Gastroesophageal sphincter (tissue), 4 donors: ENCODE results near the gene ULK4. TPM values are rescaled to one million over a fixed set of nuclear protein-coding genes. Genes with fewer than 3 reads are reported as not detected.
A peak's percentile ranks its signal among the peaks of the same experiment; 100 is the strongest.
"Not testable (repeated sequence)": the region's sequence is repeated elsewhere in the genome, so short reads cannot be mapped to it uniquely, and the experiment has no call there.

Experiments used
- ATAC-seq: fragments of 150-250 bp; one replicate; pipeline ENCODE4 v1.9.1; 2016; ENCODE audit warnings: mild to moderate bottlenecking, moderate library complexity
- H3K27ac ChIP-seq, 4 donors: fragments of 200-600 bp; sonication (generic) in 3 of 4; 1 replicate in 3 of 4; 2 replicates in 1 of 4; pipeline ENCODE4 v1.5.1; 2016 to 2019
- H3K27me3 ChIP-seq: fragments of 200-600 bp; sonication (generic); one replicate; pipeline ENCODE4 v1.5.1; 2019
- H3K36me3 ChIP-seq, 2 donors: fragments of 200-600 bp; sonication (generic); one replicate each; pipeline ENCODE4 v1.5.1; 2019; ENCODE audit warnings: control low read depth in 1 of 2
- H3K4me1 ChIP-seq, 3 donors: fragments of 200-600 bp; sonication (generic); 1 replicate in 2 of 3; 2 replicates in 1 of 3; pipeline ENCODE4 v1.5.1; 2016 to 2019; ENCODE audit warnings: control low read depth in 2 of 3
- H3K4me3 ChIP-seq, 2 donors: fragments of 200-600 bp; sonication (generic); one replicate each; pipeline ENCODE4 v1.5.1; 2019; ENCODE audit warnings: mild to moderate bottlenecking in 1 of 2, moderate library complexity in 1 of 2
- H3K9me3 ChIP-seq, 3 donors: fragments of 200-600 bp; sonication (generic); one replicate each; pipeline ENCODE4 v1.5.1; 2017 to 2019; ENCODE audit warnings: control low read depth in 2 of 3
- CTCF ChIP-seq, 4 experiments: fragments of 200-600 bp in 2 of 4; fragments of 450-650 bp in 2 of 4; sonication (generic) in 1 of 4; IDR thresholded peaks; one replicate each; pipeline ENCODE4 v1.5.1; 2017 to 2019; ENCODE audit warnings: antibody characterized with exemption in 4 of 4, mild to moderate bottlenecking in 2 of 4, moderate library complexity in 2 of 4
- EP300 ChIP-seq: sonication (generic); formaldehyde crosslinking; IDR thresholded peaks from one replicate; pipeline ENCODE4 v1.6.1; 2017; ENCODE audit warnings: antibody characterized with exemption, mild to moderate bottlenecking
- POLR2A ChIP-seq, 2 donors: fragments of 450-650 bp; IDR thresholded peaks; one replicate each; pipeline ENCODE4 v1.6.1; 2017; ENCODE audit warnings: antibody characterized with exemption in 2 of 2, mild to moderate bottlenecking in 2 of 2, moderate library complexity in 1 of 2
- POLR2AphosphoS5 ChIP-seq: sonication (generic); formaldehyde crosslinking; IDR thresholded peaks from one replicate; pipeline ENCODE4 v1.6.1; 2017; ENCODE audit warnings: antibody characterized with exemption
- WGBS, 2 donors: methylation state at CpG; one replicate each; pipeline ENCODE4 v1.1.5; 2018; ENCODE audit warnings: low coverage in 1 of 2; 5-methylcytosine and 5-hydroxymethylcytosine counted together
- total RNA-seq, 4 donors: library from RNA; depleted of rRNA; stranded (reverse); fragments of >200 nt; gene quantifications; one replicate each; pipeline ENCODE4 v1.1.0, GENCODE V29; 2016

ULK4 gene
- total RNA-seq, 4 donors from 2014 or later: 3.8 to 15.4 (median 8.8) TPM

GRCh38 chr3:41893977-41894376 lies 67.9 kb downstream of the ULK4 start:
- H3K27ac ChIP-seq: no peak overlapping the region
- peaks cover 0 to 6% of the 10 kb centered on the region in 2 donors for H3K36me3 ChIP-seq
- no peaks in the 10 kb centered on the region for H3K9me3 ChIP-seq
- no peak for ATAC-seq
- TF ChIP-seq POLR2AphosphoS5: no peak
- peak; percentile 27 to 57 (median 56) for TF ChIP-seq CTCF (IDR thresholded peaks at IDR 0.05)
- WGBS, 2 donors: 13 to 15% methylated on average over 1 of the region's 1 CpG
- no peaks in the 10 kb centered on the region for H3K4me1 ChIP-seq
- H3K4me3 ChIP-seq: no peak overlapping the region
- H3K27me3 ChIP-seq: no peaks in the 10 kb centered on the region

GRCh38 chr3:41888368-41889076 lies 73.4 kb downstream of the ULK4 start:
- Histone ChIP-seq H3K27me3 (no peaks in the 10 kb centered on the region), H3K36me3 (no peaks in the 10 kb centered on the region), H3K9me3 (no peaks in the 10 kb centered on the region), H3K4me3 (no peak overlapping the region), H3K4me1 (no peaks in the 10 kb centered on the region), H3K27ac (no peak overlapping the region)
- TF ChIP-seq EP300 (no peak), POLR2A (IDR thresholded peaks at IDR 0.05) (no peak), POLR2AphosphoS5 (no peak)
- ATAC-seq: no peak
- WGBS, 2 donors: 0 to 45% methylated on average over 1 to 2 of the region's 3 CpGs

- Histone ChIP-seq H3K27me3 (no peaks in the 10 kb centered on the region), H3K36me3 (no peaks in the 10 kb centered on the region), H3K4me3 (no peak overlapping the region), H3K27ac (no peak overlapping the region), H3K9me3 (no peaks in the 10 kb centered on the region), H3K4me1 (no peaks in the 10 kb centered on the region)
- ATAC-seq: no peak
- TF ChIP-seq EP300 (no peak), CTCF (IDR thresholded peaks at IDR 0.05) (no peak), POLR2A (IDR thresholded peaks at IDR 0.05) (no peak), POLR2AphosphoS5 (no peak)
Observed at GRCh38 chr3:41882956-41883355, 78.9 kb downstream of the ULK4 start.

- peak; percentile 71 to 85 (median 79) for TF ChIP-seq CTCF (IDR thresholded peaks at IDR 0.05)
- TF ChIP-seq EP300: no peak
- H3K27ac ChIP-seq: no peak overlapping the region
- H3K36me3 ChIP-seq: no peaks in the 10 kb centered on the region
- WGBS, 2 donors: 59 to 68% methylated on average over 3 of the region's 3 CpGs
- H3K9me3 ChIP-seq: no peaks in the 10 kb centered on the region
- ATAC-seq: no peak
- no peaks in the 10 kb centered on the region for H3K4me1 ChIP-seq
- no peaks in the 10 kb centered on the region for H3K27me3 ChIP-seq
- H3K4me3 ChIP-seq: no peak overlapping the region
Observed at GRCh38 chr3:41881233-41881821, 80.6 kb downstream of the ULK4 start.

GRCh38 chr3:41880387-41880786 lies 81.5 kb downstream of the ULK4 start:
- TF ChIP-seq CTCF (IDR thresholded peaks at IDR 0.05) (no peak), POLR2A (IDR thresholded peaks at IDR 0.05) (no peak), POLR2AphosphoS5 (no peak), EP300 (no peak)
- Histone ChIP-seq H3K36me3 (no peaks in the 10 kb centered on the region), H3K9me3 (no peaks in the 10 kb centered on the region), H3K4me3 (no peak overlapping the region), H3K27me3 (no peaks in the 10 kb centered on the region), H3K27ac (no peak overlapping the region), H3K4me1 (no peaks in the 10 kb centered on the region)
- WGBS, 2 donors: 44 to 58% methylated on average over 2 of the region's 2 CpGs
- ATAC-seq: no peak

GRCh38 chr3:41877741-41878140 lies 84.2 kb downstream of the ULK4 start:
- 99 to 100% methylated on average over 1 to 9 of the region's 9 CpGs for WGBS, 2 donors
- not testable (repeated sequence) for ATAC-seq, H3K4me3 ChIP-seq, H3K27ac ChIP-seq, H3K27me3 ChIP-seq, H3K36me3 ChIP-seq, H3K4me1 ChIP-seq, H3K9me3 ChIP-seq
